ENCODE results near the gene TMPRSS7. TPM values are rescaled to one million over a fixed set of nuclear protein-coding genes. Genes with fewer than 3 reads are reported as not detected.

Gene TMPRSS7
- total and polyA plus RNA-seq, 3 donors from 2014 or later: 2.0 to 5.8 (median 2.8) TPM

GRCh38 chr3:112038863-112039262 lies 4.3 kb downstream of the TMPRSS7 start:
- intact Hi-C loops (cut with DNase I; ENCODE audit: low total_unique reads): no loop called here
- H3K4me1 ChIP-seq: no peaks in the 10 kb centered on the region
- no peaks in the 10 kb centered on the region for H3K36me3 ChIP-seq (ENCODE audit: low read depth, missing control alignments)
- H3K27me3 ChIP-seq: no peaks in the 10 kb centered on the region
- H3K4me3 ChIP-seq: no peak overlapping the region
- TF ChIP-seq, protein P1, sequence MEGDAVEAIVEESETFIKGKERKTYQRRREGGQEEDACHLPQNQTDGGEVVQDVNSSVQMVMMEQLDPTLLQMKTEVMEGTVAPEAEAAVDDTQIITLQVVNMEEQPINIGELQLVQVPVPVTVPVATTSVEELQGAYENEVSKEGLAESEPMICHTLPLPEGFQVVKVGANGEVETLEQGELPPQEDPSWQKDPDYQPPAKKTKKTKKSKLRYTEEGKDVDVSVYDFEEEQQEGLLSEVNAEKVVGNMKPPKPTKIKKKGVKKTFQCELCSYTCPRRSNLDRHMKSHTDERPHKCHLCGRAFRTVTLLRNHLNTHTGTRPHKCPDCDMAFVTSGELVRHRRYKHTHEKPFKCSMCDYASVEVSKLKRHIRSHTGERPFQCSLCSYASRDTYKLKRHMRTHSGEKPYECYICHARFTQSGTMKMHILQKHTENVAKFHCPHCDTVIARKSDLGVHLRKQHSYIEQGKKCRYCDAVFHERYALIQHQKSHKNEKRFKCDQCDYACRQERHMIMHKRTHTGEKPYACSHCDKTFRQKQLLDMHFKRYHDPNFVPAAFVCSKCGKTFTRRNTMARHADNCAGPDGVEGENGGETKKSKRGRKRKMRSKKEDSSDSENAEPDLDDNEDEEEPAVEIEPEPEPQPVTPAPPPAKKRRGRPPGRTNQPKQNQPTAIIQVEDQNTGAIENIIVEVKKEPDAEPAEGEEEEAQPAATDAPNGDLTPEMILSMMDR (IDR thresholded peaks at IDR 0.05): no peak
- TF ChIP-seq POLR2A (IDR thresholded peaks at IDR 0.05): no peak
- no peak for DNase-seq
- 77 to 81% methylated on average over 3 of the region's 3 CpGs for WGBS, 2 donors
- no peak overlapping the region for H3K27ac ChIP-seq
- H3K9me3 ChIP-seq: no peaks in the 10 kb centered on the region

DNA sequence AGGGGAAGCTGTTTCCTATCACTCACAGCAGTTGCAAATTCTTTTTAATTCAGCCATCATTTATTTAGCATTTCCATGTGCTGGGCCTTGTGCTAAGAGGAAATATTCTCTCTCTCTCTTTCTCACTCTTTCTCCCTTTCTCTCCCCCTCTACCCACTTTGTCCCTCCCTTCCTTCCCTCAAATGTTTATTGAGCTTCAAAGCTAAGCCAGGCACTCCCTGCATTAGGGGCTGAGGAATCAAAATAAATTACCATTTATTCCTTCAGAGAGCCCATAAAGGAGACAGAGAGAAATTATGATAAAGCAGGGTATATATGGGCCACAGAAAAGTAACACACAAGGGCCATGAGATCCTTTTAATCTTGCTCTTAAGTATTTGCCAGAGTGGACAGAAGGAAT lies 6.8 kb downstream of the TMPRSS7 start:
- Histone ChIP-seq H3K36me3 (ENCODE audit: low read depth, missing control alignments) (no peaks in the 10 kb centered on the region), H3K27me3 (no peaks in the 10 kb centered on the region), H3K4me1 (no peaks in the 10 kb centered on the region), H3K27ac (no peak overlapping the region), H3K9me3 (no peaks in the 10 kb centered on the region), H3K4me3 (no peak overlapping the region)
- TF ChIP-seq, protein P1 (IDR thresholded peaks at IDR 0.05): no peak
- no peak for TF ChIP-seq POLR2A (IDR thresholded peaks at IDR 0.05)
- intact Hi-C loops (cut with DNase I; ENCODE audit: low total_unique reads): no loop called here
- no peak for DNase-seq

GRCh38 chr3:112042842-112043280 lies 8.3 kb downstream of the TMPRSS7 start:
- WGBS, 2 donors: 74 to 77% methylated on average over 6 of the region's 6 CpGs

DNA sequence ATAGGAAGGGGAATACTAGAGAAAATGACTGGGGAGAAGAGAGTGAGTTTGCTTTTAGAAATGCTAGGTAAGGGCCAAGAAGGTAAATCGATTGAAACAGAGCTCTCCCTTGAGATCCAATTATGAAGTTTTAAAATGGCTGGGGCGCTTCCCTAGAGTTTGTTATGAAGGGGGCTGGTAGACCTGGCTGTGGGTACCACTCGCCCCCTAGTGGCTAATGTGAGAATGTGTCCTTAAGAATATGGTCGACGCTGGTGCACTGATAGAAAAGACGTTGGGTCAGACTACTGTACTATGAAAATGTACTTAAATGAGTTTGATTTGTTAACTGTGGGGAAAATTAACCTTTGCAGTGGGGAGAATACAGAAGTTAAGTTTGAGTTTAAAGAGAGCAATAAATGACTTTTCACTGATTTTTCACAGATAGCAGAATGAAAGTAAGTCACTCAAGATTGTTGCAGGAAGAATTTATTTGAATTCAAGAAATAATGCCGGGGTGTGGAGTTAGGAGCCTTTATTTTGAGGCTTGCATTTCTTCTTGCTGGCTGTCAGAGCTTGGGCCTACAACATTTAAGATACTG lies 9.2 kb downstream of the TMPRSS7 start:
- WGBS, 2 donors: 8 to 10% methylated on average over 7 of the region's 7 CpGs

More at GRCh38 chr3:112042842-112043280, 8.3 kb downstream of the TMPRSS7 start:
- Histone ChIP-seq H3K4me3 (no peak overlapping the region), H3K27ac (no peak overlapping the region), H3K36me3 (ENCODE audit: low read depth, missing control alignments) (no peaks in the 10 kb centered on the region), H3K27me3 (no peaks in the 10 kb centered on the region), H3K9me3 (no peaks in the 10 kb centered on the region), H3K4me1 (no peaks in the 10 kb centered on the region)
- intact Hi-C loops (cut with DNase I; ENCODE audit: low total_unique reads): no loop called here
- TF ChIP-seq, protein P1 (IDR thresholded peaks at IDR 0.05): no peak
- TF ChIP-seq POLR2A (IDR thresholded peaks at IDR 0.05): no peak
- DNase-seq: no peak

More for the DNA sequence above, 9.2 kb downstream of the TMPRSS7 start:
- H3K4me1 ChIP-seq: no peaks in the 10 kb centered on the region
- no peaks in the 10 kb centered on the region for H3K36me3 ChIP-seq (ENCODE audit: low read depth, missing control alignments)
- no peaks in the 10 kb centered on the region for H3K27me3 ChIP-seq
- no peaks in the 10 kb centered on the region for H3K9me3 ChIP-seq
- no peak overlapping the region for H3K27ac ChIP-seq
- TF ChIP-seq POLR2A (IDR thresholded peaks at IDR 0.05): no peak
- TF ChIP-seq, protein P1 (IDR thresholded peaks at IDR 0.05): peak; percentile 70 to 98 (median 72)
- intact Hi-C loops (cut with DNase I; ENCODE audit: low total_unique reads): no loop called here
- H3K4me3 ChIP-seq: no peak overlapping the region
- DNase-seq: peak; percentile 70
